OCI-LY7 (cell line): ENCODE measurements around the gene NFKB1. TPM values are rescaled to one million over a fixed set of nuclear protein-coding genes. Genes with fewer than 3 reads are reported as not detected.

Source experiments
- BruUV-seq: library from RNA; stranded (reverse); fragments of 400-500 nt; replicated peaks from 2 replicates; lab custom pipeline; 2021; lab: Mats Ljungman, UMichigan
- CTCF ChIA-PET: fragments of 300-600 bp; sonication (Branson Sonifier 250); formaldehyde crosslinking; loops from one replicate; lab custom pipeline; 2022; ENCODE audit warnings: antibody characterized with exemption; ENCODE audit not compliant: unreplicated experiment; lab: Charles Lee
- POLR2A ChIA-PET: fragments of 300-600 bp; sonication (Branson Sonifier 250); formaldehyde crosslinking; loops from one replicate; lab custom pipeline; 2022; ENCODE audit warnings: antibody characterized with exemption; lab: Charles Lee
- DNase-seq: peaks from one replicate; pipeline ENCODE4 v3.0.0-alpha.2; 2015; ENCODE audit warnings: low spot score
- H2AFZ ChIP-seq: fragments of 200-600 bp; sonication (generic), shearing (Covaris generic); 2 replicates; pipeline ENCODE4 v1.6.1; 2014; ENCODE audit warnings: mild to moderate bottlenecking, antibody characterized with exemption, low read length, moderate library complexity
- H3K27ac ChIP-seq: fragments of 200-600 bp; sonication (generic); 2 replicates; pipeline ENCODE4 v1.5.1; 2014; ENCODE audit warnings: mixed run types, low read depth, mild to moderate bottlenecking, moderate library complexity, low read length, inconsistent platforms; ENCODE audit not compliant: poor library complexity, severe bottlenecking
- H3K36me3 ChIP-seq: fragments of 200-600 bp; sonication (generic); 2 replicates; pipeline ENCODE4 v1.6.1; 2014; ENCODE audit warnings: mild to moderate bottlenecking, antibody characterized with exemption, low read length, moderate library complexity, mixed read lengths; ENCODE audit not compliant: insufficient read depth
- H3K4me1 ChIP-seq: fragments of 200-600 bp; sonication (generic); 2 replicates; pipeline ENCODE4 v1.5.1; 2014; ENCODE audit warnings: mild to moderate bottlenecking, low read length; ENCODE audit not compliant: insufficient read depth, poor library complexity, severe bottlenecking
- H3K4me2 ChIP-seq: fragments of 200-600 bp; sonication (generic); 2 replicates; pipeline ENCODE4 v1.6.1; 2014; ENCODE audit warnings: mild to moderate bottlenecking, low read length
- H3K4me3 ChIP-seq: fragments of 200-600 bp; sonication (generic); 2 replicates; pipeline ENCODE4 v1.5.1; 2014; ENCODE audit warnings: mild to moderate bottlenecking, low read depth, low read length; ENCODE audit not compliant: poor library complexity, severe bottlenecking
- H3K79me2 ChIP-seq: fragments of 200-600 bp; sonication (generic); 2 replicates; pipeline ENCODE4 v1.6.1; 2016; ENCODE audit warnings: low read depth, mild to moderate bottlenecking, low read length, moderate library complexity, mixed read lengths; ENCODE audit not compliant: insufficient read depth
- H3K9me2 ChIP-seq: fragments of 200-600 bp; sonication (generic); 2 replicates; pipeline ENCODE4 v1.6.1; 2016; ENCODE audit warnings: mild to moderate bottlenecking, low read length, mixed read lengths; ENCODE audit not compliant: insufficient read depth
- H3K9me3 ChIP-seq: fragments of 200-600 bp; sonication (generic); 2 replicates; pipeline ENCODE4 v1.6.1; 2014; ENCODE audit warnings: mild to moderate bottlenecking, mixed run types, low read length, mixed read lengths
- H4K20me1 ChIP-seq: fragments of 200-600 bp; sonication (generic); 2 replicates; pipeline ENCODE4 v1.6.1; 2014; ENCODE audit warnings: mild to moderate bottlenecking, antibody characterized with exemption, low read length, moderate library complexity, mixed read lengths; ENCODE audit not compliant: insufficient read depth
- CTCF ChIP-seq: fragments of 200-600 bp; sonication (generic); conservative IDR thresholded peaks from 2 replicates; pipeline ENCODE4 v1.5.1; 2014; ENCODE audit warnings: mild to moderate bottlenecking, antibody characterized with exemption, low read length, moderate library complexity, mixed read lengths
- EZH2phosphoT487 ChIP-seq: fragments of 200-600 bp; sonication (generic); IDR thresholded peaks from 2 replicates; pipeline ENCODE4 v1.6.1; 2018; ENCODE audit warnings: low read depth, borderline replicate concordance, mild to moderate bottlenecking, mixed run types, antibody characterized with exemption, low read length, moderate library complexity, mixed read lengths
- intact Hi-C: fragments of 100-400 bp; cut with micrococcal nuclease; formaldehyde crosslinking; loops from one replicate; pipeline ENCODE4 v1.10.0; 2022; ENCODE audit not compliant: unreplicated experiment
- total RNA-seq, 2 experiments: library from RNA; depleted of rRNA in 1 of 2; stranded (reverse); fragments of >200 nt in 1 of 2; shearing (Covaris generic) in 1 of 2; gene quantifications; 2 replicates each; pipeline ENCODE4 v1.2.3, GENCODE V29; 2014 to 2022

Gene NFKB1
- total RNA-seq, 2 experiments from 2014 or later, result 23.1 to 47.8 TPM

DNA sequence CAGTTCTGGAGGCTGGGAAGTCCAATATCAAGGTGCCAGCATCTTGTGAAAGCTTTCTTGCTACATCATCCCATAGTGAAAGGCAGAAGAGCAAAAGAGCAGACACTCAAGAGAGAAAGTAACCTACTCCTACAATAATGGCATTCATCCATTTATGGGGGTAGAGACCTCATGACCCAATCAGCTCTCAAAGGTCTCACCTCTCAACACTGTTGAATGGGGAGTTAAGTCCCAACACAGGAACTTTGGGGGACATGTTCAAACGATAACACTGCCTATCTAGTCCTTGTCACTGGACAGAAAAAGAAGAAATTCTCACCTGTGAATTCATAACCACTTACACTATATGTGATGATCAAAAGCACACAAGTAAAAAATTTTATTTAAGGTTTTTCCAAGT lies 6.6 kb upstream of the NFKB1 start:
- Histone ChIP-seq H3K79me2 (no peaks in the 10 kb centered on the region), H3K4me2 (no peak overlapping the region), H3K9me2 (no peaks in the 10 kb centered on the region), H3K4me3 (no peak overlapping the region), H2AFZ (no peak overlapping the region), H3K9me3 (no peaks in the 10 kb centered on the region), H4K20me1 (no peaks in the 10 kb centered on the region), H3K36me3 (no peaks in the 10 kb centered on the region), H3K4me1 (no peaks in the 10 kb centered on the region), H3K27ac (no peak overlapping the region)
- DNase-seq, result no peak
- ChIA-PET POLR2A (interaction anchor here (1.1 to 1.2 kb wide), 3 partner anchors 9 to 84 kb away, joined by 3 to 9 read pairs (median 3); no protein-coding TSS in a partner anchor), CTCF (no interaction called here)
- intact Hi-C loops, result no loop called here
- BruUV-seq, result no TSS peak
- no peak for TF ChIP-seq EZH2phosphoT487
- TF ChIP-seq CTCF, result no peak

DNA sequence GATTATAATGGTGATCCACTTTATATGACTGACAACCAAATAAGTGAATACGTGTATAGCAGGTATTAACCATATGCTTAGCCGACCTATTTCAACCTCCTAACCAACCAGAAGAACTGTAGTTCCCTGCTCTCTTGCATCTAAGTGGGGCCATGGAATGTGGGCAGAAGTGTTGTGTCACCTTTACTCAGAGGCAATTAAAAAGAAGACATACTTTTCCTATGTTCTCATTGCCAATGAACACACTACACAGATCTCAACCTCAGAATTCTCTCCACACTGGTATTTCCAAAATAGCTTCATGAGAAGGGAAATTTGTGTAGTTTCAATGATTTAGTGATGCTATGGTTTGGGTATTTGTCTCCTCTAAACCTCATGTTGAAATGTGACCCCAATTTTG lies 3.2 kb upstream of the NFKB1 start:
- no peaks in the 10 kb centered on the region for H3K9me3 ChIP-seq
- BruUV-seq, result no TSS peak
- peaks cover 8% of the 10 kb centered on the region for H3K79me2 ChIP-seq
- TF ChIP-seq EZH2phosphoT487 (no peak), CTCF (no peak)
- H4K20me1 ChIP-seq, result no peaks in the 10 kb centered on the region
- H3K36me3 ChIP-seq, result no peaks in the 10 kb centered on the region
- no peak overlapping the region for H3K4me2 ChIP-seq
- intact Hi-C loops, result no loop called here
- no peak overlapping the region for H3K27ac ChIP-seq
- POLR2A ChIA-PET, result no interaction called here
- no peak for DNase-seq
- CTCF ChIA-PET, result no interaction called here
- no peaks in the 10 kb centered on the region for H3K9me2 ChIP-seq
- no peak overlapping the region for H3K4me3 ChIP-seq
- no peak overlapping the region for H2AFZ ChIP-seq
- peaks cover 6% of the 10 kb centered on the region for H3K4me1 ChIP-seq

DNA sequence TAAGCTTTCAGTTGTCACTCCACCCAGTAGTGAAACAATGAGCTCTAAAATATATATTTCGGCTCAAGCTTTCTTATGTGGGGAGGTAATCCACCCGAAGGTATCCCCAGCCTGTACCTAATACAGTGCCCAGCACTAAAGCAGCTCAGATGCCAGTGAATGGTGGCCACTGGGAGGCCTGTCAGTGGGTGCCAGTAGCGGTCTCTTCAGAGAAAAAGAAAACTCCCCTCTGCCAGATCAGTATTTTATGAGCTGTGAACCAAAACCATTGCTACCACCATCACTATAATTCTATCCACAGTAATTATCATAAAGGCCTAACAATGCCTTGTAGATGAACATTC lies 835 bp upstream of the NFKB1 start:
- no peaks in the 10 kb centered on the region for H3K36me3 ChIP-seq
- peaks cover 15% of the 10 kb centered on the region; the same call in 1 of the 2 replicates for H4K20me1 ChIP-seq
- no peaks in the 10 kb centered on the region for H3K9me3 ChIP-seq
- H3K4me1 ChIP-seq, result peaks cover 24% of the 10 kb centered on the region
- H3K9me2 ChIP-seq, result no peaks in the 10 kb centered on the region
- H3K4me2 ChIP-seq, result peak overlapping the region; percentile 74
- H2AFZ ChIP-seq, result peak overlapping the region; percentile 90
- POLR2A ChIA-PET, result interaction anchor here (0.6 to 2.0 kb wide), 12 partner anchors 9 to 579 kb away, joined by 3 to 8 read pairs (median 3); partner anchors contain the start of genes CISD2, SLC39A8 and UBE2D3
- intact Hi-C loops, result loop anchor here (2.0 to 10.0 kb wide), 6 partner anchors 70 to 694 kb away; partner anchors contain the start of genes BDH2, CENPE, MANBA and SLC9B2
- H3K27ac ChIP-seq, result peak overlapping the region; percentile 31
- CTCF ChIA-PET, result interaction anchor here (0.6 kb wide), 1 partner anchor 42 kb away, joined by 3 read pairs; no protein-coding TSS in a partner anchor
- no TSS peak for BruUV-seq
- H3K79me2 ChIP-seq, result peaks cover 32% of the 10 kb centered on the region
- DNase-seq, result peak; percentile 29
- H3K4me3 ChIP-seq, result peak overlapping the region; percentile 97
- TF ChIP-seq EZH2phosphoT487 (no peak), CTCF (0 out of 2 replicates have a peak, but pooled peaks have one; percentile 6)
